Right lobe of liver (tissue), 6 donors: ENCODE measurements around the gene SNX8. TPM values are rescaled to one million over a fixed set of nuclear protein-coding genes. Genes with fewer than 3 reads are reported as not detected.
A peak's percentile ranks its signal among the peaks of the same experiment; 100 is the strongest.

Source experiments
- ATAC-seq, 4 donors: fragments of 200-7000 bp; cut with Tn5 transposase; one replicate each; pipeline ENCODE4 v1.9.1; 2020; ENCODE audit warnings: mild to moderate bottlenecking in 4 of 4, moderate library complexity in 4 of 4
- DNase-seq, 3 donors: peaks; one replicate each; pipeline ENCODE4 v3.0.0-alpha.2; 2020
- H3K27ac ChIP-seq, 3 donors: fragments of 200-600 bp; one replicate each; pipeline ENCODE4 v1.8.0; 2022
- H3K27me3 ChIP-seq, 2 donors: fragments of 200-600 bp; one replicate each; pipeline ENCODE4 v1.8.0; 2022
- H3K36me3 ChIP-seq, 4 donors: fragments of 200-600 bp; sonication (generic) in 1 of 4; one replicate each; pipeline versions ENCODE4 v1.5.1 to v1.8.0; 2017 to 2022; ENCODE audit warnings: control low read depth in 1 of 4
- H3K4me1 ChIP-seq, 4 donors: fragments of 200-600 bp; sonication (generic) in 1 of 4; one replicate each; pipeline versions ENCODE4 v1.5.1 to v1.8.0; 2017 to 2022; ENCODE audit warnings: control low read depth in 1 of 4
- H3K4me3 ChIP-seq, 3 donors: fragments of 200-600 bp; one replicate each; pipeline ENCODE4 v1.8.0; 2022
- H3K9me3 ChIP-seq, 4 donors: fragments of 200-600 bp; sonication (generic) in 1 of 4; one replicate each; pipeline versions ENCODE4 v1.5.1 to v1.8.0; 2017 to 2022; ENCODE audit warnings: control low read depth in 1 of 4
- POLR2A ChIP-seq: fragments of 450-650 bp; IDR thresholded peaks from one replicate; pipeline ENCODE4 v1.6.1; 2017; ENCODE audit warnings: antibody characterized with exemption, mild to moderate bottlenecking
- WGBS: methylation state at CpG from one replicate; pipeline ENCODE4 v1.1.6; 2018; ENCODE audit warnings: low coverage, low lambda C conversion rate; ENCODE audit not compliant: insufficient coverage; ENCODE audit errors: missing lambda C conversion rate; 5-methylcytosine and 5-hydroxymethylcytosine counted together
- intact Hi-C, 2 donors: fragments of 100-400 bp; cut with DNase I; formaldehyde crosslinking; loops; one replicate each; pipeline versions ENCODE4 v1.11.2 to v1.14.1; 2022
- total RNA-seq, 6 experiments: library from RNA; depleted of rRNA in 2 of 6; stranded (reverse); fragments of >200 nt in 2 of 6; fragmentation: NEBNext Ultra II Directional in 3 of 6; extraction: Animal tissue kit (Norgen Biotek cat#: 25700) in 3 of 6; gene quantifications; one replicate each; pipeline versions ENCODE4 v1.1.0 to v1.2.4, GENCODE V29; 2016 to 2023
- TF ChIP-seq, protein P1 (sequence below), 4 donors: fragments of 200-600 bp in 3 of 4; fragments of 450-650 bp in 1 of 4; IDR thresholded peaks; one replicate each; pipeline versions ENCODE4 v1.5.1 to v1.8.0; 2016 to 2022; ENCODE audit warnings: antibody characterized with exemption in 4 of 4, mild to moderate bottlenecking in 2 of 4
- donor health status: DM: no; HTN: yes; CAD: no.
- donor health status: DM: no; HTN: no; CAD: no.
- donor health status: DM: no; HTN: no; CAD: no.
- donor health status: DM: no; HTN: yes; CAD: no.
- donor health status: DM: no; HTN: yes; CAD: no.

SNX8 gene
- total RNA-seq, 6 experiments from 2014 or later = 9.1 to 26.2 (median 13.0) TPM

- no peak for TF ChIP-seq POLR2A
- Histone ChIP-seq H3K4me3 (no peak overlapping the region), H3K36me3 (peaks cover 0 to 14% (median 0%) of the 10 kb centered on the region in 4 donors), H3K27ac (no peak overlapping the region), H3K4me1 (no peaks in the 10 kb centered on the region), H3K9me3 (no peaks in the 10 kb centered on the region), H3K27me3 (no peaks in the 10 kb centered on the region)
- ATAC-seq (no peak), DNase-seq (peak in 1 of 3 donors; percentile 50)
- intact Hi-C loops = no loop called here
- 72% methylated on average over 8 of the region's 24 CpGs for WGBS
Measured at GRCh38 chr7:2251841-2252771, 62.1 kb downstream of the SNX8 start.

- Histone ChIP-seq H3K4me3 (no peak overlapping the region), H3K27me3 (no peaks in the 10 kb centered on the region), H3K27ac (no peak overlapping the region), H3K36me3 (peaks cover 0 to 7% (median 0%) of the 10 kb centered on the region in 4 donors), H3K4me1 (no peaks in the 10 kb centered on the region), H3K9me3 (no peaks in the 10 kb centered on the region)
- no peak for TF ChIP-seq POLR2A
- TF ChIP-seq, protein P1, sequence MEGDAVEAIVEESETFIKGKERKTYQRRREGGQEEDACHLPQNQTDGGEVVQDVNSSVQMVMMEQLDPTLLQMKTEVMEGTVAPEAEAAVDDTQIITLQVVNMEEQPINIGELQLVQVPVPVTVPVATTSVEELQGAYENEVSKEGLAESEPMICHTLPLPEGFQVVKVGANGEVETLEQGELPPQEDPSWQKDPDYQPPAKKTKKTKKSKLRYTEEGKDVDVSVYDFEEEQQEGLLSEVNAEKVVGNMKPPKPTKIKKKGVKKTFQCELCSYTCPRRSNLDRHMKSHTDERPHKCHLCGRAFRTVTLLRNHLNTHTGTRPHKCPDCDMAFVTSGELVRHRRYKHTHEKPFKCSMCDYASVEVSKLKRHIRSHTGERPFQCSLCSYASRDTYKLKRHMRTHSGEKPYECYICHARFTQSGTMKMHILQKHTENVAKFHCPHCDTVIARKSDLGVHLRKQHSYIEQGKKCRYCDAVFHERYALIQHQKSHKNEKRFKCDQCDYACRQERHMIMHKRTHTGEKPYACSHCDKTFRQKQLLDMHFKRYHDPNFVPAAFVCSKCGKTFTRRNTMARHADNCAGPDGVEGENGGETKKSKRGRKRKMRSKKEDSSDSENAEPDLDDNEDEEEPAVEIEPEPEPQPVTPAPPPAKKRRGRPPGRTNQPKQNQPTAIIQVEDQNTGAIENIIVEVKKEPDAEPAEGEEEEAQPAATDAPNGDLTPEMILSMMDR (IDR thresholded peaks at IDR 0.05) = no peak
- ATAC-seq (no peak), DNase-seq (peak in 1 of 3 donors; percentile 40)
- WGBS = 65% methylated on average over 4 of the region's 10 CpGs
- intact Hi-C loops = no loop called here
Measured at GRCh38 chr7:2251381-2251780, 62.9 kb downstream of the SNX8 start.

DNA sequence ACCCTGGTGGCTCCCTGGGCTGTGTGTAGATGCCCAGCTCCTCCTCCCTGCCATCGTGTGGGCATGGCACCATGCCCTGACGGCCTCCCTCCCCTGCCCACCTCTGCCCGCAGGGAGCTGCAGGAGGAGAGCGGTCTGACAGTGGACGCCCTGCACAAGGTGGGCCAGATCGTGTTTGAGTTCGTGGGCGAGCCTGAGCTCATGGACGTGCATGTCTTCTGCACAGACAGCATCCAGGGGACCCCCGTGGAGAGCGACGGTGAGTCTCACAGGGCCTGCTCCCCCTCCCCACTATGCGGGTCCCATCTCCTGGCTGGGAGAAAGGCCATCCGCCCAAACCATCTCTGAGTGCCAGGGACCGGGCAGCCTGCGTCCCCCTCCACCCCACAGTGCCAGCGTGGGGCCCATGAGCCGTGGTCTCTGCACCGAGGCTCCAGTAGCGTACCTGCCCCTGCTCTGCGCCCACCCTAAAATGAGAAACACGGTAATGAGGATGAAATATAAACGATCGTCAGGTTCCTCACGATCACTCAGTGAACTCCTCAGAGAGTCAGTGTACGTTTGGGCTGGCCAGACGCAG lies 64.4 kb downstream of the SNX8 start:
- ATAC-seq (no peak), DNase-seq (no peak)
- Histone ChIP-seq H3K27ac (peak overlapping the region in 1 of 3 donors; percentile 43), H3K36me3 (peaks cover 0 to 4% (median 0%) of the 10 kb centered on the region in 4 donors), H3K9me3 (no peaks in the 10 kb centered on the region), H3K4me1 (no peaks in the 10 kb centered on the region), H3K4me3 (no peak overlapping the region), H3K27me3 (no peaks in the 10 kb centered on the region)
- 100% methylated on average over 1 of the region's 27 CpGs for WGBS
- TF ChIP-seq, protein P1 (IDR thresholded peaks at IDR 0.05) = no peak
- no peak for TF ChIP-seq POLR2A
- intact Hi-C loops = loop anchor here in 1 of 2 donors (10.0 kb wide), 1 partner anchor 105 kb away; the partner anchor contains the start of gene EIF3B

- intact Hi-C loops = loop anchor here in 1 of 2 donors (10.0 kb wide), 1 partner anchor 106 kb away; the partner anchor contains the start of gene EIF3B
- Histone ChIP-seq H3K9me3 (no peaks in the 10 kb centered on the region), H3K27me3 (no peaks in the 10 kb centered on the region), H3K4me1 (no peaks in the 10 kb centered on the region), H3K4me3 (no peak overlapping the region), H3K36me3 (no peaks in the 10 kb centered on the region), H3K27ac (peak overlapping the region in 1 of 3 donors; percentile 43)
- 56% methylated on average over 10 of the region's 24 CpGs for WGBS
- DNase-seq (peak in 1 of 3 donors; percentile 66), ATAC-seq (peak; percentile 57 to 76 (median 72))
- TF ChIP-seq POLR2A = no peak
- TF ChIP-seq, protein P1 (IDR thresholded peaks at IDR 0.05) = peak in 1 of 4 donors; percentile 4
Measured at GRCh38 chr7:2248984-2249694, 65.1 kb downstream of the SNX8 start.
